SK-N-MC (cell line): ENCODE measurements around the gene CAMK2G.

ENCODE experiments used
- EZH2 ChIP-seq: fragments of 200-600 bp; sonication (generic); IDR thresholded peaks from one replicate; pipeline ENCODE4 v1.6.1; 2017; ENCODE audit warnings: antibody characterized with exemption
- FOXP2 ChIP-seq: optimal IDR thresholded peaks from 2 replicates; pipeline ENCODE3; 2011; ENCODE audit warnings: mild to moderate bottlenecking, moderate library complexity; ENCODE audit not compliant: insufficient read depth; ENCODE audit errors: extremely low read length, control extremely low read depth
- POLR2AphosphoS5 ChIP-seq: IDR thresholded peaks from 2 replicates; pipeline ENCODE4 v1.6.1; 2012; ENCODE audit warnings: mild to moderate bottlenecking, low read depth, low read length, borderline replicate concordance

- TF ChIP-seq EZH2 (no peak), POLR2AphosphoS5 (no peak), FOXP2 (no peak)
Observed at GRCh38 chr10:73841061-73841421, 33.3 kb downstream of the CAMK2G start.
